ENCODE results near the gene BEX2.
A peak's percentile ranks its signal among the peaks of the same experiment; 100 is the strongest.
"Not testable (repeated sequence)": the region's sequence is repeated elsewhere in the genome, so short reads cannot be mapped to it uniquely, and the experiment has no call there.

BEX2 gene

DNA sequence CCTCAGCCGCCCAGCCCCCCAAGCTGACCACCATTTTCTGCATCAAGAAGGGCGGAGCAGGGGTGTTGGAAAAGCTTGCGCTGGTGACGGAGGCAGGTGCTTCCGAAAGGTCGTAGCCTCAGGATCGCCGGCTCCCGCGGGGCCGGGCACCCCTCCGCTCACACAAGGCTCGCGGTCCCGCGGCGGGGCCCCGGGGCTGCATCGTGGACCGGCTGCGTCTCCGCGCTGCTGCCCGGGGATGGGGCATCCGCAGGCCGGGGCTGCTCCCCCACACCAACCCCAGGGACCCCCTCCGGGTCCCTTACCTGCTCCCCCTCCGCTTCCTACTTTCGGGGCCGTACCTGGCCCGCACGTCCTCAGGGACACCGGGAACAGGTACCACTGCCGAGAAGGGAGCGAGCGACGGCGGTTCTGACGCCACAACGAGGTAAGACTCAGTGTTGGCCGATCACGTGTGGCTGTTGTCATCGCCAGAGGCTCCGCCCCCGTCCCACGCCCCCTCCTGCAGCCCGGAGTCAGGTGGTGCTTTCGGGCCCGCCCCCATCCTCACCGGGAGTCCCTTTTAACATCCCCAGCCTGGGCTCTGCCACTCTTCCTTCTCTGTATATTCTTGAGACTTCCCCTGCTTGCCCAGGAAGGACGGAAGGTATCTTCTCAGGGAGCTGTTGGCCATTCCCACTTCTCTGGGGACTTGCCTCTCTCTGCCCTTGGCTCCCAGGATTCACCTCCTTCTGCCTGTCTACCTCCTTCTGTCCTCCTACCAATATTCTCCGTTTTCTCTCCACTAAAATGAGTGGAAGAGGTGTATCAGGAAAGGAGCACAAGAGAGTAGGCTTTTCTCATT, at the start of gene BEX2:
TSS of gene BEX2 (minus strand) at position 436 of the 844 bp plus-strand sequence. CDS start 1,014 bp downstream, outside the sequence.
- peak; percentile 81 to 84 for DNase-seq

GRCh38 chrX:103360092-103360491, 49.3 kb upstream of the BEX2 start:
- DNase-seq = no peak

DNA sequence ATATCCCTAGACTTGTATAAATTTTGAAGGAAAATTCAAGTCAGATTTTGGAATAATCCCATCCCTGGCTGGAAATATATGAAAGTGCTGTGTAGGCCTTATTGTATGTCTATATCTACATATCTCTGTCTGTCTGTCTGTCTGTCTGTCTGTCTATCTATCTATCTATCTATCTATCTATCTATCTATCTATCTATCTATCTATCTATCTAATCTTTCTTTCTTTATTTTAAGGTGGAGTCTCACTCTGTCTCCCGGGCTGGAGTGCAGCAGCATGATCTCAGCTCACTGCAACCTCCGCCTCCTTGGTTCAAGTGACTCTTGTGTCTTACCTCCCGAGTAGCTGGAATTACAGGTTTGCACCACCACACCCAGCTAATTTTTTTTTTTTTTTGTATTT, 48.8 kb upstream of the BEX2 start:
- DNase-seq = not testable (repeated sequence)

- DNase-seq = no peak
Observed at GRCh38 chrX:103357871-103358270, 47.1 kb upstream of the BEX2 start.

DNA sequence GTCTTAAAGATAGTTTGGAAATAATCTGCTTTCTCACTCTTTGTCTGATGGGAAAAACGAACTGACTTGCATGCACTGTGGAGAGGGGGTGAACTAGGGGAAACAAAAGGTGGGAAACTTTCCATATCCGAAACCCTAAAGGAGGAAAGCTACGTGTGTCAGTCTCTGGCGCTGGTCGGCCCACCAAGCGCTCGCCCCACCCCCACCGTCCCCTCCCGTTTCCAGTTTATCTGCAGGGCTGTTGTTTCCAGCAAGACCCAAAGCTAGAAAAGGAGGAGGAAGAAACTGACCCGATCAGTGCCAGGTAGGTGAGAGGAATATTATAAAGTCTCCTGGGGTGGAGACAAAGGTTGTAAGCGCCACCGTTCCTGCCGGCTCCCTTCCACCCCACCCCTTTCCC, 46.1 kb upstream of the BEX2 start:
- peak in 1 of 2 experiments; percentile 9 for DNase-seq

- peak; percentile 79 to 92 for DNase-seq
Observed at GRCh38 chrX:103356130-103356798, 45.5 kb upstream of the BEX2 start, which contains the start of gene TCEAL9. Gene TCEAL9, plus strand, starts transcription at chrX:103356506. Its CDS starts 1,179 bp downstream, at chrX:103357685.

GRCh38 chrX:103347682-103348397, 37.0 kb upstream of the BEX2 start:
- DNase-seq = no peak

DNA sequence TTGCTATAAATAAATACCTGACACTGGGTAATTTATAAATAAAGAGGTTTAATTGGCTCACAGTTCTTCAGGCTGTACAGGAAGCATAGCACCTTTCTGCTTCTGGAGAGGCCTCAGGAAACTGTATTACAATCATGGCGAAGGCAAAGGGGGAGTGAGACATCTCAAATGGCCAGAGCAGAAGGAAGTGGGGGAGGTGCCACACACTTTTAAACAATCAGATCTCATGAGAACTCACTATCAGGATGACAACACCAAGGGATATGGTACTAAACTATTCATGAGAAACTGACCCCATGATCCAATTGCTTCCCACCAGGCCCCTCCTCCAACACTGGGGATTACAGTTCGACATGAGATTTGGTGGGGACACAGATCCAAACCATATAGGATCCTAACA, 33.8 kb upstream of the BEX2 start:
- DNase-seq = no peak

GRCh38 chrX:103343105-103343504, 32.3 kb upstream of the BEX2 start:
- DNase-seq = peak in 1 of 2 experiments; percentile 17

GRCh38 chrX:103338663-103339062, 27.9 kb upstream of the BEX2 start:
- no peak for DNase-seq

- peak; percentile 20 to 37 for DNase-seq
Observed at GRCh38 chrX:103330681-103331288, 20.0 kb upstream of the BEX2 start.

DNA sequence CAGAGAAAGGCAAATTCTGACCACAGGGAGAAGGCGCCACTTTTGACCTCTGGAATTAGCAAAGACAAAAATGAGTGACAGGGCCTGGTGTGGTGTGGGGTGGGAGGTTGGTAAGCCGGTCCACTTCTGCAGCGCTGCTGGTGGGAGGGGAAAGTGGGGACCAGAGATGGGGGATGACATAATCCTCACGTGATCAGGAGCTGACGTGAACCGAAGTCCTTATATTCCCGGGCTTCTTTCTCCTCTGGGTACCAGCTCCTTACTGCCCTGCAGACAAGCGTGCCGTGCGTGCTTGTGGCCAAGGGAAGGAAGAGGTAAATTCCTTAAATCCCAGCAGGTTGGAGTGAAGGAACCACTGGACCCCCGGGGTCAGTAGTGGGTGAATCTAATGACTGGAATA, 19.2 kb upstream of the BEX2 start, which contains the start of gene TCEAL7:
TSS of gene TCEAL7 (plus strand) at position 249 of the 400 bp plus-strand sequence. CDS start 1,165 bp downstream, outside the sequence.
- DNase-seq = peak; percentile 82 to 92

DNA sequence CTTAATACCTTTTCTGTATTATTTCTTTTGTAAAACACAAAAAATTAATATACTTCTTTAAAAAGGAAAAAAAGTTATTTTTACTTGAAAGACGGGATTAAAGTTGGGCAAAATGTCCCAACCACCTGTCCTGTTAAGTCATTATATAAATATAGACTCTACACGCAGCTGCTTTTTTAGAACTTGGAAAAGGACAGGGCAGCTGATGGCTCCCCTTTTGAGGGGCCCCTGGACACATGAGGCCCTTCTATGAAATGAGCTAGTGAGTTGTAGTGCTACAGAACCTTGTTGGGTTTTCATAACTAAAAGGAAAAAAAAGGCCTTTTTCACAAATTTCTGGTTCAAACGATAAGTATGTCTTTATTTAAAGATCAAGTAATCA, 600 bp upstream of the BEX2 start:
- no peak for DNase-seq

- DNase-seq = no peak
Observed at GRCh38 chrX:103309860-103310554, 783 bp downstream of the BEX2 start.

GRCh38 chrX:103305666-103306065, 5.1 kb downstream of the BEX2 start:
- DNase-seq = not testable (repeated sequence)

- DNase-seq = no peak
Observed at GRCh38 chrX:103304705-103305104, 6.1 kb downstream of the BEX2 start.

DNA sequence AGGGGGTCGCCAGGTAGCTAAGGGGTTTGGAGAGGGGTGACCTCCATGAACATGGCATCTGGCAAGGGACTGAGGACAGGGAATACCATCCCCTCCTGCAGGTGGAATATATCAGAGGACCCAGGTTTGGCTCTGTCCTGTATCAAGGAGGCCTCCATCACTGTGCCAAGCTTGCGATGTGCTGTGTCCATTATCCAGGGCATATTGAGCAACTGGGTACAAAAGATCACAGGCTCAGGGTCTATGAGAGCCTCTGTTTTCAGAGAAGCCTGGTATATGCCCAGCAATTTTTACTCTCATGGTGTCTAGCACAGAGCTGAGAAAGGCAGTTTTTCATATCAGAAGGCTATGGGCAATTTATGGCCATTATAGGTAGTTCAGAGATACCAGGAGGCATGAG, 17.7 kb downstream of the BEX2 start:
- no peak for DNase-seq

- no peak for DNase-seq
Observed at GRCh38 chrX:103279624-103280023, 31.2 kb downstream of the BEX2 start.

DNA sequence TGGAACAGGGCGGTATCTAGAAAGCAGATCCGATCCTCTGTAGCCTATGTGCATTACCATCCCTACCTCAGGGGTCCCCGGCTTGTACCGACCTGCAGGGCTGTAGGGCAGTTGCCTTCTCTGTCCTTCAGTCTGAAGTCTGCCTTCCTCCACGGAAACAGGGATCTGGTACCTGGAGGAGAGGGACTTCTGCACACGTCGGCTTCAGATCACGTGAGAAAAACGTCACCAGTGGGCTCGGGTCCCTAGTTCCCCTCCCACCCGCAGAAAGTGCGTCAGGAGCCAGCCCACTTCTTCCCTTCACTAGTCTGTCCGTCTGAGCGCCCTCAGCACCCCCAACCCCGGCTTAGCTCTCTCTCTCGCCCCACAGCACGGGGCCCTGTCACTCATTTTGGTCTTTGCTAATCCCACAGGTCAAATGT, 34.2 kb downstream of the BEX2 start, which contains the start of gene TCEAL5:
TSS of gene TCEAL5 (minus strand) at position 170 of the 422 bp plus-strand sequence. CDS start 2,187 bp downstream, outside the sequence.
- DNase-seq = peak; percentile 25 to 71

DNA sequence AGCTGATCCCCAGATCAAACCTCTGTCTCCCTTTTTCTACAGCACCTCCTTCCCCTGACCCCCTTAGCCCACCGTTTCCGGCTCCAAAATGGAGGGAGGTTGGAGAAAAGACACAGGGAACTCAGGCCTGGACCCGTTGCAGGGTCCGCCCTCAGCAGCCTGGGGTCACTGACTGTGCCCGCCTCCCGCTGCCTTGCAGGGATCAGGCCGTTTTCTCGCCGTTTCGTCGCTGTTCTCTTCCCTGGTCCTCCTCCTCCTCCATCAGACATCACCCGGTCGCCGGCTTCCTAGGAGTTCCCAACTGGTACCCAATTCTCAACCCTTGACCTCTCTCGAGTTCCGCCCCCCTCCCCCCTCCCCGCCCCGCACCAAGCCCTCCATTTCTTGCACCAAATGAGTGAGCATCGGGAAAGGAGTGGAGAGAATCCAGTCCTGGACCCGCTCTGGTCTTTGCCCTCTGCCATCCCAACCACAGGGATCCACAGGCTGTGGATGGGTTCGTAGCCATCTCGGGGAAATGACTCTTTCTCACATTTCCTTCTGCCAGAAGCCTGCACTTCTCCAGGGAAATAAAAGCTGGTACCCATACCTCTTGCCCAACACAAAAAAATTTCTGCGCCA, 34.7 kb downstream of the BEX2 start:
- DNase-seq = no peak

- no peak for DNase-seq
Observed at GRCh38 chrX:103274284-103274683, 36.5 kb downstream of the BEX2 start.

Data from NCI-H524 (cell line).